Testis (tissue), 3 donors: Measurements from ENCODE around the gene CYTL1. TPM values are rescaled to one million over a fixed set of nuclear protein-coding genes. Genes with fewer than 3 reads are reported as not detected.
A peak's percentile ranks its signal among the peaks of the same experiment; 100 is the strongest.

Source experiments
- DNase-seq: peaks from one replicate; pipeline ENCODE4 v3.0.0-alpha.2; 2019
- H3K27ac ChIP-seq, 2 donors: fragments of 200-600 bp; sonication (generic); one replicate each; pipeline ENCODE4 v1.5.1; 2019
- H3K27me3 ChIP-seq: fragments of 200-600 bp; sonication (generic); one replicate; pipeline ENCODE4 v1.5.1; 2019
- H3K36me3 ChIP-seq: fragments of 200-600 bp; sonication (generic); one replicate; pipeline ENCODE4 v1.5.1; 2017; ENCODE audit warnings: low read depth; ENCODE audit errors: missing control alignments
- H3K4me1 ChIP-seq: fragments of 200-600 bp; sonication (generic); one replicate; pipeline ENCODE4 v1.5.1; 2019
- H3K4me3 ChIP-seq, 2 donors: fragments of 200-600 bp; sonication (generic); one replicate each; pipeline ENCODE4 v1.5.1; 2017 to 2019
- H3K9me3 ChIP-seq: fragments of 200-600 bp; sonication (generic); one replicate; pipeline ENCODE4 v1.5.1; 2017
- CTCF ChIP-seq, 3 experiments: fragments of 450-650 bp in 2 of 3; fragments of 200-600 bp in 1 of 3; sonication (generic) in 1 of 3; IDR thresholded peaks; one replicate each; pipeline ENCODE4 v1.5.1; 2016 to 2019; ENCODE audit warnings: antibody characterized with exemption in 3 of 3, mild to moderate bottlenecking in 2 of 3, moderate library complexity in 1 of 3
- POLR2A ChIP-seq: fragments of 450-650 bp; IDR thresholded peaks from one replicate; pipeline ENCODE4 v1.6.1; 2017; ENCODE audit warnings: antibody characterized with exemption, mild to moderate bottlenecking, moderate library complexity
- WGBS, 2 donors: methylation state at CpG; one replicate each; pipeline ENCODE4 v1.1.5; 2018; 5-methylcytosine and 5-hydroxymethylcytosine counted together
- intact Hi-C: fragments of 100-400 bp; cut with DNase I; formaldehyde crosslinking; loops from one replicate; pipeline ENCODE4 v1.15.1; 2023; ENCODE audit warnings: low total_unique reads
- polyA plus RNA-seq: library from polyadenylated mRNA; stranded (reverse); fragments of 350-450 nt; fragmentation: Illumina TruSeq; extraction: RNeasy Lipid Tissue Mini Kit (QIAGEN cat#74804); gene quantifications from one replicate; pipeline ENCODE4 v1.2.3, GENCODE V29; 2014; ENCODE audit warnings: low read depth, low replicate concordance; ENCODE audit not compliant: insufficient read depth
- total RNA-seq, 2 donors: library from RNA; depleted of rRNA; stranded (reverse); fragments of >200 nt; gene quantifications; one replicate each; pipeline ENCODE4 v1.2.3, GENCODE V29; 2016

The CYTL1 gene
- total and polyA plus RNA-seq, 3 donors from 2014 or later, result 0.39 to 3.1 TPM; not detected in 1

DNA sequence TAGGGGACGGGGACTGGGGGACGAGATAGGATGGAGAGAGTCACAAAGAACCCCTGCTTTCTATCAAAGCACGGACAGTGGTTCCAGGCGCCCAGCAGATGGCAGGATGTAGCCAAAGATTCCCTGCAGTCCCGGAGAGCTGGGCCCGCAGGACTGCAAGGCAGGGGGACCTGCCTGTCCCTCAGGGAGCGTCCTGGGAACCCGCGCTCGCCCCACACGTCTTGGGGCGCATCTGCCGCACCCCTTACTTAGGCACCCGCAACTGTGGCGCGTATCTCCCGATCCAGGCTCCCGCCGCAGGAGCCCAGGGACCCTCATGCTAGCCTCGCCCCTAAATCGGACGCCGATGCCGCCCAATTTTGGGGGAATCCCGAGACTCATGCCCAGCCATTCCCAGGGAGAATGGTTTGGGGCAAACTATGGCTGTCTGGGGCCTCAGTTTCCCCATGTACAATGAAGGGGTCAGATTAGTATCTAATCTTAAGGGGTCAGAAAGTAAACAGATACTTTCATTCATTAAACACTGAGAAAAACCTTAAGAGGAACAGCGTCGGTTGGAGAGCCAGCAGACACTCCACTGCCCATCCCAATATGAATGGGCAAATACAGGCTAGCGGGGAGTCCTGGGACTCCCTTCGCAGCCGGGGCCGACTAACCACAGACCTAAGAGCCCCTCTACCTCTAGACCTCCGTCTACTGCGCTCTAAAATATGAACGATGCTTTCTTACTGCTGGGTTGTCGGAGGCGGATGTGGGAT is 31.4 kb upstream of the CYTL1 start:
- H3K9me3 ChIP-seq, result no peaks in the 10 kb centered on the region
- peak; percentile 75 for DNase-seq

GRCh38 chr4:5048721-5049120 is 29.5 kb upstream of the CYTL1 start:
- H3K27ac ChIP-seq, result no peak overlapping the region
- H3K4me1 ChIP-seq, result peaks cover 6% of the 10 kb centered on the region
- intact Hi-C loops, result no loop called here
- H3K4me3 ChIP-seq, result no peak overlapping the region
- TF ChIP-seq CTCF (IDR thresholded peaks at IDR 0.05) (no peak), POLR2A (no peak)
- H3K36me3 ChIP-seq, result no peaks in the 10 kb centered on the region
- WGBS, 2 donors, result 84 to 86% methylated on average over 4 of the region's 4 CpGs
- H3K9me3 ChIP-seq, result no peaks in the 10 kb centered on the region
- no peaks in the 10 kb centered on the region for H3K27me3 ChIP-seq
- DNase-seq, result no peak

More for the DNA sequence above, 31.4 kb upstream of the CYTL1 start:
- H3K4me1 ChIP-seq, result peaks cover 6% of the 10 kb centered on the region
- H3K4me3 ChIP-seq, result peak overlapping the region; percentile 51 to 70
- intact Hi-C loops, result no loop called here
- no peak for TF ChIP-seq POLR2A
- peak in 2 of 3 experiments; percentile 33 to 44 for TF ChIP-seq CTCF (IDR thresholded peaks at IDR 0.05)
- H3K27me3 ChIP-seq, result no peaks in the 10 kb centered on the region
- 1 to 2% methylated on average over 19 to 36 of the region's 36 CpGs for WGBS, 2 donors
- H3K27ac ChIP-seq, result peak overlapping the region in 1 of 2 donors; percentile 24
- no peaks in the 10 kb centered on the region for H3K36me3 ChIP-seq

DNA sequence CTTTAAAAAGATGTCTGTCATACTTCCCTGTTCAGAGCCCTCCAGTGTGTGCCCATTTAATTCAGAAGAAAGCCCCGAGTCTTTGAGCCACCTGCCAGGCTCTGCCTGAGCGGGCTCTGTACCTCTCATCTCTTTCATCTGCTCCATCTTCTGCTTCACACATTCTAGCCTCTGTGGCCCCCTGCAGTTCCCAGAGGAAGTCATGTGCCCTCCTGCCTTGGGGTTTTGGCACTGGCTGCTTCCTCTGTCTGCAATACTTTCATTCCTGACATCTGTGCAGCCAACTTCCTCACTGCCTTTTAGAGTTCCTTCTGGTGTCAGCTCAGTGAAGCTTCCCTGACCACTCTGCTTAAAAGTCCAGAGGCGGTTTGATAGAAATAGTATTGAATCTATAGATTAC is 25.8 kb upstream of the CYTL1 start:
- no peak for DNase-seq
- Histone ChIP-seq H3K9me3 (no peaks in the 10 kb centered on the region), H3K27ac (no peak overlapping the region), H3K4me1 (no peaks in the 10 kb centered on the region), H3K36me3 (no peaks in the 10 kb centered on the region), H3K27me3 (no peaks in the 10 kb centered on the region), H3K4me3 (no peak overlapping the region)
- WGBS, 2 donors, result 81 to 82% methylated on average over 3 of the region's 3 CpGs
- intact Hi-C loops, result no loop called here
- TF ChIP-seq CTCF (IDR thresholded peaks at IDR 0.05) (no peak), POLR2A (no peak)

- Histone ChIP-seq H3K36me3 (no peaks in the 10 kb centered on the region), H3K9me3 (no peaks in the 10 kb centered on the region), H3K27ac (no peak overlapping the region), H3K4me3 (no peak overlapping the region), H3K4me1 (no peaks in the 10 kb centered on the region), H3K27me3 (no peaks in the 10 kb centered on the region)
- TF ChIP-seq CTCF (IDR thresholded peaks at IDR 0.05) (no peak), POLR2A (no peak)
- WGBS, 2 donors, result 52 to 88% methylated on average over 3 of the region's 3 CpGs
- DNase-seq, result no peak
- intact Hi-C loops, result no loop called here
Observed at GRCh38 chr4:5044341-5044740, 25.1 kb upstream of the CYTL1 start.

DNA sequence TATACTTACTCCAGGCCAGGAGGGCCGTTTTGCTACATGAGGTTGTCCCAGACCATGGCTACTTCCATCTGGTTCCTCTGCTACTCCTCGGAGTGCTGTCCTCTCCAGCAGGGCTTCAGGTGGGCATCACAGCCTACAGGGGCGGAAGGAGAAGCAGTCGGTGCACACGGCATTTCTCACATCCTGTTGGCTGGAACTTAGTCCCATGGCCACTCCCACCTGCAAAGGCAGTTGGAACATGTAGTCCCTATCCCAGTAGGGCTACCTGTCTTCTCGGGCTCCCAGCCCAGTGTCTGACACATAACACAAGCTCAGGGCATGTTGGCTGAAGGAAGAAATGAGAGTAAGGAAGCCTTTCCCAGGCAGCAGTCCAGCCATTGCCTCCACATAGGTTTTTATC is 24.3 kb upstream of the CYTL1 start:
- intact Hi-C loops, result no loop called here
- no peaks in the 10 kb centered on the region for H3K4me1 ChIP-seq
- H3K27me3 ChIP-seq, result no peaks in the 10 kb centered on the region
- WGBS, 2 donors, result 44 to 70% methylated on average over 4 to 6 of the region's 6 CpGs
- H3K4me3 ChIP-seq, result no peak overlapping the region
- DNase-seq, result no peak
- H3K9me3 ChIP-seq, result no peaks in the 10 kb centered on the region
- no peak for TF ChIP-seq POLR2A
- H3K36me3 ChIP-seq, result no peaks in the 10 kb centered on the region
- no peak overlapping the region for H3K27ac ChIP-seq
